ENCODE data around the gene PDE1A. TPM values are rescaled to one million over a fixed set of nuclear protein-coding genes. Genes with fewer than 3 reads are reported as not detected.

The PDE1A gene
- total and polyA plus RNA-seq, 10 of the 15 experiments (the other 5 are each of a cell fraction or from before 2014, with no cell fraction given), result 1.1 TPM; not detected in 9

DNA sequence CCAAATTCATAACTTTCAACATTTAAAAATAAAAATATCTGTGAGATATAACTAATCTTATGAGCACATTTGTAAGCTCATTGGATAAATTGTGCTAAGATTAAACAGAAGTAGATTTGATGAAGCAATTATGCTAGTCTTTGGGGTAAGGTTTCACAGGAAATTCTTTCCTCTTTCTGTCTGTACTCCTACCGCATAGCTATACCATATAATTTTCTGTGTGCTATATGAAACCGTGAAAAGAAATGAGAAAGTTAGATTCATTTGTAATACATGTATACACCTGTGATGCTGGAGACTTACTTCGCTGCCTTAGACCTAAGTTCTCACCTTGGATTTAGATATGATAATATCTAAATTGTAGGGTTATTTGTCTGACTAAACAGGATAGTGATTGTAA, 256.5 kb downstream of the PDE1A start:
- CTCF ChIA-PET, result interaction anchor here (1.1 kb wide), 1 partner anchor 479 kb away, joined by 3 read pairs; no protein-coding TSS in a partner anchor
- no peak overlapping the region for H2AFZ ChIP-seq (ENCODE audit: control insufficient read depth, low read depth, low read length)
- WGBS (ENCODE audit: insufficient coverage, insufficient replicate concordance, low lambda C conversion rate, missing lambda C conversion rate), result 21% methylated on average over 3 of the region's 3 CpGs
- RAD21 ChIA-PET (ENCODE audit: unreplicated experiment), result no interaction called here
- H3K36me3 ChIP-seq (ENCODE audit: control insufficient read depth in 2 of 2, insufficient read depth in 2 of 2, low read length in 1 of 2), result no peaks in the 10 kb centered on the region
- H3K27ac ChIP-seq (ENCODE audit: control insufficient read depth, insufficient read depth), result no peak overlapping the region
- no TSS peak for BruUV-seq (replicated peaks)
- ATAC-seq (no peak), DNase-seq (ENCODE audit: low read depth, low spot score) (no peak), FAIRE-seq (no peak)
- POLR2A ChIA-PET, result no interaction called here
- no peaks in the 10 kb centered on the region for H3K27me3 ChIP-seq (replicated peaks in 1 of 2; ENCODE audit: control insufficient read depth in 2 of 2, insufficient read depth in 2 of 2, low read length in 1 of 2)
- no peak overlapping the region for H3K9ac ChIP-seq (ENCODE audit: control insufficient read depth, insufficient read depth, low read length)
- H3K79me2 ChIP-seq (ENCODE audit: control insufficient read depth, insufficient read depth, low read length), result no peaks in the 10 kb centered on the region
- in situ Hi-C loops (cut with MboI) (no loop called here), intact Hi-C loops (cut with micrococcal nuclease; ENCODE audit: unreplicated experiment) (no loop called here)
- H3K9me3 ChIP-seq (replicated peaks; ENCODE audit: control insufficient read depth, insufficient read depth, low read length), result no peaks in the 10 kb centered on the region
- H3K4me3 ChIP-seq, result no peak overlapping the region
- SMC1A ChIA-PET (ENCODE audit: uncharacterized antibody, unreplicated experiment), result interaction anchor here (1.5 kb wide), 1 partner anchor 15 kb away, joined by 3 read pairs; no protein-coding TSS in a partner anchor
- no peaks in the 10 kb centered on the region for H3K4me1 ChIP-seq (ENCODE audit: control insufficient read depth, insufficient read depth, low read length)
- no peaks in the 10 kb centered on the region for H4K20me1 ChIP-seq (ENCODE audit: control insufficient read depth, insufficient read depth)
- H3K4me2 ChIP-seq (ENCODE audit: control insufficient read depth, insufficient read depth), result no peak overlapping the region
- TF ChIP-seq SUPT20H (IDR thresholded peaks at IDR 0.05; ENCODE audit: borderline replicate concordance, control insufficient read depth, low read depth, low read length), result no peak
- TF ChIP-seq ZBTB40 (IDR thresholded peaks at IDR 0.05; ENCODE audit: borderline replicate concordance), result no peak
- no peak for TF ChIP-seq NFXL1 (IDR thresholded peaks at IDR 0.05; ENCODE audit: borderline replicate concordance)
- TF ChIP-seq, protein P1, sequence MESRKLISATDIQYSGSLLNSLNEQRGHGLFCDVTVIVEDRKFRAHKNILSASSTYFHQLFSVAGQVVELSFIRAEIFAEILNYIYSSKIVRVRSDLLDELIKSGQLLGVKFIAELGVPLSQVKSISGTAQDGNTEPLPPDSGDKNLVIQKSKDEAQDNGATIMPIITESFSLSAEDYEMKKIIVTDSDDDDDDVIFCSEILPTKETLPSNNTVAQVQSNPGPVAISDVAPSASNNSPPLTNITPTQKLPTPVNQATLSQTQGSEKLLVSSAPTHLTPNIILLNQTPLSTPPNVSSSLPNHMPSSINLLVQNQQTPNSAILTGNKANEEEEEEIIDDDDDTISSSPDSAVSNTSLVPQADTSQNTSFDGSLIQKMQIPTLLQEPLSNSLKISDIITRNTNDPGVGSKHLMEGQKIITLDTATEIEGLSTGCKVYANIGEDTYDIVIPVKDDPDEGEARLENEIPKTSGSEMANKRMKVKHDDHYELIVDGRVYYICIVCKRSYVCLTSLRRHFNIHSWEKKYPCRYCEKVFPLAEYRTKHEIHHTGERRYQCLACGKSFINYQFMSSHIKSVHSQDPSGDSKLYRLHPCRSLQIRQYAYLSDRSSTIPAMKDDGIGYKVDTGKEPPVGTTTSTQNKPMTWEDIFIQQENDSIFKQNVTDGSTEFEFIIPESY (IDR thresholded peaks at IDR 0.05), result no peak
- TF ChIP-seq, protein P2, sequence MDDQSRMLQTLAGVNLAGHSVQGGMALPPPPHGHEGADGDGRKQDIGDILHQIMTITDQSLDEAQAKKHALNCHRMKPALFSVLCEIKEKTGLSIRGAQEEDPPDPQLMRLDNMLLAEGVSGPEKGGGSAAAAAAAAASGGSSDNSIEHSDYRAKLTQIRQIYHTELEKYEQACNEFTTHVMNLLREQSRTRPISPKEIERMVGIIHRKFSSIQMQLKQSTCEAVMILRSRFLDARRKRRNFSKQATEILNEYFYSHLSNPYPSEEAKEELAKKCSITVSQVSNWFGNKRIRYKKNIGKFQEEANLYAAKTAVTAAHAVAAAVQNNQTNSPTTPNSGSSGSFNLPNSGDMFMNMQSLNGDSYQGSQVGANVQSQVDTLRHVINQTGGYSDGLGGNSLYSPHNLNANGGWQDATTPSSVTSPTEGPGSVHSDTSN (IDR thresholded peaks at IDR 0.05; ENCODE audit: insufficient replicate concordance, low read depth, low read length), result no peak
- TF ChIP-seq NR2F1 (conservative IDR thresholded peaks at IDR 0.05), result no peak
- no peak for TF ChIP-seq TARDBP (IDR thresholded peaks at IDR 0.05; ENCODE audit: borderline replicate concordance)
- TF ChIP-seq STAT3 (IDR thresholded peaks at IDR 0.05; ENCODE audit: low read depth, low read length), result no peak
- TF ChIP-seq DPF2 (IDR thresholded peaks at IDR 0.05), result no peak
- no peak for TF ChIP-seq BACH1 (IDR thresholded peaks at IDR 0.05; ENCODE audit: borderline replicate concordance)
- no peak for TF ChIP-seq JUNB (IDR thresholded peaks at IDR 0.05)
- TF ChIP-seq YBX1 (IDR thresholded peaks at IDR 0.05), result no peak
- TF ChIP-seq NFIC (IDR thresholded peaks at IDR 0.05; ENCODE audit: low read depth, low read length), result no peak
- TF ChIP-seq, protein P3, sequence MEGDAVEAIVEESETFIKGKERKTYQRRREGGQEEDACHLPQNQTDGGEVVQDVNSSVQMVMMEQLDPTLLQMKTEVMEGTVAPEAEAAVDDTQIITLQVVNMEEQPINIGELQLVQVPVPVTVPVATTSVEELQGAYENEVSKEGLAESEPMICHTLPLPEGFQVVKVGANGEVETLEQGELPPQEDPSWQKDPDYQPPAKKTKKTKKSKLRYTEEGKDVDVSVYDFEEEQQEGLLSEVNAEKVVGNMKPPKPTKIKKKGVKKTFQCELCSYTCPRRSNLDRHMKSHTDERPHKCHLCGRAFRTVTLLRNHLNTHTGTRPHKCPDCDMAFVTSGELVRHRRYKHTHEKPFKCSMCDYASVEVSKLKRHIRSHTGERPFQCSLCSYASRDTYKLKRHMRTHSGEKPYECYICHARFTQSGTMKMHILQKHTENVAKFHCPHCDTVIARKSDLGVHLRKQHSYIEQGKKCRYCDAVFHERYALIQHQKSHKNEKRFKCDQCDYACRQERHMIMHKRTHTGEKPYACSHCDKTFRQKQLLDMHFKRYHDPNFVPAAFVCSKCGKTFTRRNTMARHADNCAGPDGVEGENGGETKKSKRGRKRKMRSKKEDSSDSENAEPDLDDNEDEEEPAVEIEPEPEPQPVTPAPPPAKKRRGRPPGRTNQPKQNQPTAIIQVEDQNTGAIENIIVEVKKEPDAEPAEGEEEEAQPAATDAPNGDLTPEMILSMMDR (IDR thresholded peaks at IDR 0.05 in 2 of 3, conservative IDR thresholded peaks at IDR 0.05 in 1 of 3; ENCODE audit: control insufficient read depth in 2 of 3, extremely low read depth in 1 of 3, insufficient read depth in 1 of 3, low read depth in 3 of 3, low read length in 3 of 3), result no peak
- TF ChIP-seq CHD1 (IDR thresholded peaks at IDR 0.05; ENCODE audit: low read depth, low read length), result no peak
- TF ChIP-seq CREB1 (IDR thresholded peaks at IDR 0.05; ENCODE audit: low read depth), result no peak
- TF ChIP-seq ZNF274 (IDR thresholded peaks at IDR 0.05; ENCODE audit: insufficient read depth, insufficient read length), result no peak
- no peak for TF ChIP-seq SMAD5 (IDR thresholded peaks at IDR 0.05; ENCODE audit: low read depth)

All from GM12878 (cell line).